HG03159 (cell line): ENCODE results near the gene RTP5.

Source experiments
- ATAC-seq: cut with Tn5 transposase; IDR thresholded peaks from one replicate; pipeline ENCODE4 v1.9.1; 2021; ENCODE audit warnings: mild to moderate bottlenecking, moderate library complexity; ENCODE audit not compliant: unreplicated experiment

RTP5 gene

GRCh38 chr2:241857041-241857541, 12.4 kb upstream of the RTP5 start:
- ATAC-seq = no peak

- ATAC-seq = no peak
Observed at GRCh38 chr2:241857572-241858121, 11.9 kb upstream of the RTP5 start.

GRCh38 chr2:241858206-241859016, 11.1 kb upstream of the RTP5 start, which contains the start of gene PDCD1:
Gene PDCD1, minus strand, starts transcription at chr2:241858894. Its CDS starts 56 bp downstream, at chr2:241858838.
- ATAC-seq = peak; percentile 41

- peak; percentile 18 for ATAC-seq
Observed at GRCh38 chr2:241859017-241859435, 10.5 kb upstream of the RTP5 start.

- peak; percentile 54 for ATAC-seq
Observed at GRCh38 chr2:241859436-241860183, 9.9 kb upstream of the RTP5 start.

GRCh38 chr2:241860184-241861078, 9.1 kb upstream of the RTP5 start:
- no peak for ATAC-seq

- ATAC-seq = no peak
Observed at GRCh38 chr2:241861264-241861663, 8.3 kb upstream of the RTP5 start.

GRCh38 chr2:241862093-241862492, 7.4 kb upstream of the RTP5 start:
- no peak for ATAC-seq

- ATAC-seq = no peak
Observed at GRCh38 chr2:241862775-241863535, 6.6 kb upstream of the RTP5 start.

GRCh38 chr2:241863536-241863954, 6.0 kb upstream of the RTP5 start:
- no peak for ATAC-seq

GRCh38 chr2:241864168-241864849, 5.2 kb upstream of the RTP5 start:
- no peak for ATAC-seq

GRCh38 chr2:241864850-241865213, 4.7 kb upstream of the RTP5 start:
- no peak for ATAC-seq

GRCh38 chr2:241865416-241865956, 4.0 kb upstream of the RTP5 start:
- no peak for ATAC-seq

- ATAC-seq = no peak
Observed at GRCh38 chr2:241865957-241866789, 3.4 kb upstream of the RTP5 start.

GRCh38 chr2:241866790-241867645, 2.5 kb upstream of the RTP5 start:
- no peak for ATAC-seq

- ATAC-seq = no peak
Observed at GRCh38 chr2:241867776-241868420, 1.6 kb upstream of the RTP5 start.

GRCh38 chr2:241868661-241869081, 858 bp upstream of the RTP5 start:
- no peak for ATAC-seq
